ENCODE measurements around the gene ARHGAP35.
A peak's percentile ranks its signal among the peaks of the same experiment; 100 is the strongest.
"Not testable (repeated sequence)": the region's sequence is repeated elsewhere in the genome, so short reads cannot be mapped to it uniquely, and the experiment has no call there.

ARHGAP35 gene

GRCh38 chr19:46860846-46861690 is at the start of gene ARHGAP35:
Gene ARHGAP35 (plus strand): TSS chr19:46860997. CDS start chr19:46918676, 57,679 bp downstream.
- DNase-seq: no peak

DNA sequence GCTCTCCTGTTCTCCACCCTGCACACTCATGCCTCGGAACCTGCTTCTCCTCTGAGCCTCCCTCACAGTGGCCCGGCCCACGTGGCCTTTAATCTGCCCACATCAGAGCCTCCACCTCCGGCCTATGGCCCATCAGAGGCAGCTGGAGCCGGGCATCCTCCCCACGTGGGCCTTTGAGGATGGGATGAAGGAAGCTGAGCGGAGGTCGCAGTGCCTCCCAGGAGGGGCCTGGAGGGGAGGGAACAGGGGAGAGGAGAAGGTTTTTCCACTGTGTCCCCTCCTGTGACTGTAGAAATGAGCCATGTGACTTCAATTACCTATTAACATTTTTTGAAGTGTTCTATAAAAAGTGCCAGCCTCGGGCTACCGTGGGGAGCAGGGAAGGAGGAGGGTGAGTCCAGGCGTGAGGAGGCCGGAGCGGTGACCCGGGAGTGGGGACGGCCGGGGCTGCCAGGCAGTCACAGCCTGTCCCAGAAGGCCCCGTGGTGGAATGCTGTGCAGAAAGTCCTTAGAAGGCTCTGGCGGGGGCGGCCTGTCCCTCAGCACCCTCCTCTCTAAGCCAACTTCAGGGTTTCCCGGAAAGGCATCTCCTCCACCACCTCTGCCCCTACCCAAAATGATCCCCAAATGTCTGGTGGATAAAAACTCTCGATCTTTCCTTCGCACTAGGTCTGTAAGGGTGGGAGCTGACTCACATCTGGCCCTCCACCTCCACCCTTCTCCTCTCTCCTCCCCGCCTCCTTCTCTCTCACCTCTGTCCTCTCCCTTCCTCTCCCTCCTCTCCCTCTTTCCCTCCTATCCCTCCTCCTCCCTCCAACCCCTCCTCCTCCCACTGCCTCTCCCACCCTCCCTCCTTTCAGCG is 47.6 kb upstream of the ARHGAP35 start:
- no peak for DNase-seq

- peak; percentile 82 for DNase-seq
Measured at GRCh38 chr19:46813839-46814358, 46.9 kb upstream of the ARHGAP35 start.

- no peak for DNase-seq
Measured at GRCh38 chr19:46815833-46816627, 44.8 kb upstream of the ARHGAP35 start.

DNA sequence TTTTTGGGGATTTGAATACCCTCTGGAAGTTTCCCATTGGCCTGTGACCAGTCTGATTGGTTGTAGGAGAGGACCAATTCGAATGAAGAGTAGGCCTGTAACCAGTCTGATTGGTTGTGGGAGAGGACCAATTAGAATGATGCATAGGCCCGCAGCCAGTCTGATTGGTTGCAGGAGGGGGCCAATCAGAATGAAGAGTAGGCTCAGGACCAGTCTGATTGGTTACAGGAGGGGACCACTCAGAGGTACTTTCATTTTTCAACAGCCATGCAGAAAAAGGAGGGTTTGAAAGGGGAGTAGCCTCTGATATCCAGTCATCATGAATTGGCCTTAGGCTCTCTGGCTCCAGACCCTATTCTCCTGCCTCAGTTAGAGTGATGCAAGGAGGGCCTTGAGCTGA is 42.0 kb upstream of the ARHGAP35 start:
- no peak for DNase-seq

- no peak for DNase-seq
Measured at GRCh38 chr19:46821512-46822409, 39.0 kb upstream of the ARHGAP35 start.

GRCh38 chr19:46822410-46822787 is 38.4 kb upstream of the ARHGAP35 start:
- DNase-seq: not testable (repeated sequence)

- no peak for DNase-seq
Measured at GRCh38 chr19:46823049-46823448, 37.7 kb upstream of the ARHGAP35 start.

GRCh38 chr19:46824890-46825730 is 35.7 kb upstream of the ARHGAP35 start:
- no peak for DNase-seq

DNA sequence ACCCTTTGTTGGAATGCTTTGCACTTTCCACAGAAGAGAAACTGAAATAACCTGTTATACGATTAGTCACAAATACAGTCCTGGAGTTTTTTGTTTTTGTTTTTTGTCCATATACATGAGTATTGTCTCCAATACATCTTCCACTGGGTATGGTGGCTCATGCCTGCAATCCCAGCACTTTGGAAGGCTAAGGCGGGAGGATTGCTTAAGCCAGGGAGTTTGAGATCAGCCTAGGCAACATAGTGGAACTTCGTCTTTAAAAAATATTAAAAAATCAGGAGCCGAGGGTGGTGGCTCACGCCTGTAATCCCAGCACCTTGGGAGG is 35.1 kb upstream of the ARHGAP35 start:
- DNase-seq: no peak

DNA sequence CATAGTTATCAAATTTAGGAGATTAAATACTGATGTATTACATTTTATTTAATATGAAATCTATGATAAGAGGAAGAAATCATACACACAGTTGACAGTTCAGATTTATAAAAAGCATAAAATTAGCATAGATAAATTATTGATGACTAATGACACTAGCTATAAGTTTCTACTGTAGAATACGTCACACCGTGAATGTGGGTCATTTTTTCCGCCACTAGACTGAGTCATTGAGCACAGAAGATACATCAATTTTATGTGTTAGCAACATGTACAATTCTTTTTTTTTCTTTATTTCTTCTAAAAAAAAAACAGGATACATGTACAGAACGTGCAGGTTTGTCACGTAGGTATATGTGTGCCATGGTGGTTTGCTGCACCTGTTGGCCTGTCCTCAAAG is 32.3 kb upstream of the ARHGAP35 start:
- no peak for DNase-seq

GRCh38 chr19:46830864-46831263 is 29.9 kb upstream of the ARHGAP35 start:
- no peak for DNase-seq

GRCh38 chr19:46834121-46834520 is 26.7 kb upstream of the ARHGAP35 start:
- no peak for DNase-seq

- no peak for DNase-seq
Measured at GRCh38 chr19:46834984-46835383, 25.8 kb upstream of the ARHGAP35 start.

DNA sequence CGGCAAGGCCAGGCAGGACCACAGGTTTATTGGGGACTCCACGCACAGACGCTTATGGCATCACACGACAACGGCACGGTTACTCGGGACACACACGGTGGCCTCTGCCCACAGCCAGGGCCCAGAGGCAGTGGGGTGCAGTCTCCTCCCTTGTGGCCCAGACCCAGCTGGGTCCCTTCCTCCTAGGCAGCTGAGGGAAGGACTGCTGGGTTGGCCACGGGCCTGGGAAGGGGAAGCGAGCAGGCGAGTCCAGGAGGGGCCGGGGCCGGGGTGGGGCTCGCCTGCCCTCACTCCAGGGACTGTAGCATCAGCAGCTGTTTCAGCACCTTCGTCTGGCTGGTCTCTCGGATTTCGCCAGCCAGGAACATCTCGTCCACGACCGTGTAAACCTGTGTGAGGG is 22.6 kb upstream of the ARHGAP35 start:
- no peak for DNase-seq

GRCh38 chr19:46839752-46840497 is 20.9 kb upstream of the ARHGAP35 start:
- no peak for DNase-seq

GRCh38 chr19:46840498-46840942 is 20.3 kb upstream of the ARHGAP35 start:
- peak; percentile 56 for DNase-seq

GRCh38 chr19:46841458-46842083 is 19.2 kb upstream of the ARHGAP35 start:
- DNase-seq: no peak

DNA sequence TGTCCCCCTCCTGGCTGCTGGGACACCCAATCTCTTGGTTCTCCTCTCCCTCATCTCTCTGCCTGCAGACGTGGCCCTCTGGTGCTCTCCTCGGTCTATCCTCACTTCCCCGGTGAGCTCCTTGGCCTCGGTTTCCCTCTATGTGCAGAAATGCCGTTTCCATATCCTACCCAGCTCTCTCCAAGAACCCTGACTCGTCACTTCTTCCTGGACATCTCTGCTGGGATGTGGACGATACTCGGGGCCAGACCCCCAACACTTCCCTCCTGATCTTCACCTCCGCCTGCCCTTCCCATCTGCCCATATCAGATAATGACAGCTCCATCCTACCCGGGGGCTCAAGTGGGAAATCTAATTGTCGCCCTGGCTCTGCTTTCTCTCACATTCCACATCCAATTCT is 18.0 kb upstream of the ARHGAP35 start:
- DNase-seq: no peak

DNA sequence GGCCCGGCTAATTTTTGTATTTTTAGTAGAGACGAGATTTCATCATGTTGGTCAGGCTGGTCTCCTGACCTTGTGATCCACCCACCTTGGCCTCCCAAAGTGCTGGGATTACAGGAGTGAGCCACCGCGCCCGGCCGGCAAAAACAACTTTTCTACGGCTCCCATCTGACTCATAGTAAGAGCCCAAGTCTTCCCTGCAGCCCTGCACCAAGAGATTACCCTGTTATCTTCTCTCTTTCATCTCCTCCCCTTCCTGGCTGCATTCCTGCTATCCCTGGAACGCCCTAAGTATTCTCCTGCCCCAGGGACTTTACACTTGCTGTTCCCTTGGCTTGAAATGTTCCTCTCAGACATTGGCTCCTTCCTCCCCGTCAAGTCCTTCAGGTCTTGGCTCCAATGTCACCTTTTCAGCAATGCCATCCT is 16.7 kb upstream of the ARHGAP35 start:
- no peak for DNase-seq
